ENCODE measurements around the gene CORO2B. TPM values are rescaled to one million over a fixed set of nuclear protein-coding genes. Genes with fewer than 3 reads are reported as not detected.

CORO2B gene
- polyA plus RNA-seq (2014; cell fraction: cytosol; rRNA removed) = not detected in 2 replicates
- not detected in 2 replicates for polyA plus RNA-seq (2014; cell fraction: nucleus; rRNA removed)

GRCh38 chr15:68578980-68579935, at the start of gene CORO2B:
Gene CORO2B, plus strand, starts transcription at chr15:68578993. Its CDS starts 270 bp downstream, at chr15:68579263.
- DNase-seq (ENCODE audit: low spot score) = no peak

- no peak for DNase-seq (ENCODE audit: low spot score)
Observed at GRCh38 chr15:68531387-68532179, 47.2 kb upstream of the CORO2B start.

- no peak for DNase-seq (ENCODE audit: low spot score)
Observed at GRCh38 chr15:68536331-68537095, 42.3 kb upstream of the CORO2B start.

- DNase-seq (ENCODE audit: low spot score) = no peak
Observed at GRCh38 chr15:68537097-68537496, 41.7 kb upstream of the CORO2B start.

GRCh38 chr15:68537506-68537905, 41.3 kb upstream of the CORO2B start:
- no peak for DNase-seq (ENCODE audit: low spot score)

- no peak for DNase-seq (ENCODE audit: low spot score)
Observed at GRCh38 chr15:68538311-68538710, 40.5 kb upstream of the CORO2B start.

GRCh38 chr15:68541743-68542142, 37.0 kb upstream of the CORO2B start:
- DNase-seq (ENCODE audit: low spot score) = no peak

GRCh38 chr15:68542348-68542747, 36.4 kb upstream of the CORO2B start:
- DNase-seq (ENCODE audit: low spot score) = no peak

- no peak for DNase-seq (ENCODE audit: low spot score)
Observed at GRCh38 chr15:68542771-68543164, 36.0 kb upstream of the CORO2B start.

- no peak for DNase-seq (ENCODE audit: low spot score)
Observed at GRCh38 chr15:68543165-68544008, 35.4 kb upstream of the CORO2B start.

- DNase-seq (ENCODE audit: low spot score) = no peak
Observed at GRCh38 chr15:68546318-68546717, 32.5 kb upstream of the CORO2B start.

GRCh38 chr15:68548364-68548763, 30.4 kb upstream of the CORO2B start:
- DNase-seq (ENCODE audit: low spot score) = no peak

GRCh38 chr15:68550004-68550403, 28.8 kb upstream of the CORO2B start:
- no peak for DNase-seq (ENCODE audit: low spot score)

- peak; percentile 53 for DNase-seq (ENCODE audit: low spot score)
Observed at GRCh38 chr15:68550498-68551295, 28.1 kb upstream of the CORO2B start.

- DNase-seq (ENCODE audit: low spot score) = no peak
Observed at GRCh38 chr15:68551296-68551635, 27.5 kb upstream of the CORO2B start.

GRCh38 chr15:68552344-68552743, 26.4 kb upstream of the CORO2B start:
- no peak for DNase-seq (ENCODE audit: low spot score)

GRCh38 chr15:68552773-68553172, 26.0 kb upstream of the CORO2B start:
- DNase-seq (ENCODE audit: low spot score) = no peak

GRCh38 chr15:68553314-68553993, 25.3 kb upstream of the CORO2B start:
- DNase-seq (ENCODE audit: low spot score) = no peak

- DNase-seq (ENCODE audit: low spot score) = peak; percentile 49
Observed at GRCh38 chr15:68553994-68554720, 24.6 kb upstream of the CORO2B start.
